B cell (primary cell): ENCODE data around the gene MAP2K5.

Experiments used
- EZH2 ChIP-seq: IDR thresholded peaks from 2 replicates; pipeline ENCODE4 v1.6.1; 2012; ENCODE audit warnings: borderline replicate concordance, low read depth, mild to moderate bottlenecking, moderate library complexity, low read length; ENCODE audit not compliant: insufficient read depth, poor library complexity, severe bottlenecking
- TF ChIP-seq, protein P1 (sequence below): fragments of 200-600 bp; IDR thresholded peaks from one replicate; pipeline ENCODE4 v1.8.0; 2022; ENCODE audit warnings: antibody characterized with exemption, mild to moderate bottlenecking

DNA sequence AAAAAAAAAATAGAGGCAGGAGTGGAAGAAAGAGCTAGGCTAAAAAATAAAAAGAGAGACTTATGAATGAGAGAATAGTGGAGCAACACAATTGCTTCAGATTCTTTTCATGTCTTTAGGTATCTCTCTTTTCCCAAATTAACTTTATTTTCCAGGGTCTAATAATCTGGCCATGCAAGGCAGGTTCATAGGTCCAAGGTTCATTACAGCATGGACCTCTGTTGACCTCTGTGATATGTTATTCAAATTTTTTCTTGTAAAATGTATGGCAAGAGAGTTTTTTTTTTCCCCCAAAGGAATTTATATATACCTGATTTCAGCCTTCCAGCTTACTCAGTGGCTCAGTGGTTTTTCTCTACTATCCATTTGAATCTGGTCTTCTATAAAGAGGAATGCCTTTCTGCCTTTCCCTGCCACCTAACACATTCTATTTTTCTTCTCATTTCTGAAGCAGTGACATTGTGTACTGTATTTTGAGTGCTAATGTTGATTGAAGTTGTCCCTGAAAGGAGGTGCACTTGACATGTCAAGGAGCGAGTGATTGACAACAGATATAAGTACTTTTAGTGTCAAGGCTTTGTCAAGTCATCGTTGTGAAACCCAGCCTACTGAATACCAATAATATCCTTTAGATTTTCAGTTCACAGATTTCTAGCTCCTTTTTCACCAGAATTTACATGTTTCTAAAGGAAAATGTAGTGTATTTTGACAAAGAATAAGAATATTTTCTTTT, 118.5 kb downstream of the MAP2K5 start:
- TF ChIP-seq, protein P1, sequence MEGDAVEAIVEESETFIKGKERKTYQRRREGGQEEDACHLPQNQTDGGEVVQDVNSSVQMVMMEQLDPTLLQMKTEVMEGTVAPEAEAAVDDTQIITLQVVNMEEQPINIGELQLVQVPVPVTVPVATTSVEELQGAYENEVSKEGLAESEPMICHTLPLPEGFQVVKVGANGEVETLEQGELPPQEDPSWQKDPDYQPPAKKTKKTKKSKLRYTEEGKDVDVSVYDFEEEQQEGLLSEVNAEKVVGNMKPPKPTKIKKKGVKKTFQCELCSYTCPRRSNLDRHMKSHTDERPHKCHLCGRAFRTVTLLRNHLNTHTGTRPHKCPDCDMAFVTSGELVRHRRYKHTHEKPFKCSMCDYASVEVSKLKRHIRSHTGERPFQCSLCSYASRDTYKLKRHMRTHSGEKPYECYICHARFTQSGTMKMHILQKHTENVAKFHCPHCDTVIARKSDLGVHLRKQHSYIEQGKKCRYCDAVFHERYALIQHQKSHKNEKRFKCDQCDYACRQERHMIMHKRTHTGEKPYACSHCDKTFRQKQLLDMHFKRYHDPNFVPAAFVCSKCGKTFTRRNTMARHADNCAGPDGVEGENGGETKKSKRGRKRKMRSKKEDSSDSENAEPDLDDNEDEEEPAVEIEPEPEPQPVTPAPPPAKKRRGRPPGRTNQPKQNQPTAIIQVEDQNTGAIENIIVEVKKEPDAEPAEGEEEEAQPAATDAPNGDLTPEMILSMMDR: no peak
- TF ChIP-seq EZH2: no peak
